ENCODE results near the gene LOXL1. TPM values are rescaled to one million over a fixed set of nuclear protein-coding genes. Genes with fewer than 3 reads are reported as not detected.
"Not testable (repeated sequence)": the region's sequence is repeated elsewhere in the genome, so short reads cannot be mapped to it uniquely, and the experiment has no call there.

The LOXL1 gene
- total RNA-seq, 1 experiment from 2014 or later: 77.4 TPM

DNA sequence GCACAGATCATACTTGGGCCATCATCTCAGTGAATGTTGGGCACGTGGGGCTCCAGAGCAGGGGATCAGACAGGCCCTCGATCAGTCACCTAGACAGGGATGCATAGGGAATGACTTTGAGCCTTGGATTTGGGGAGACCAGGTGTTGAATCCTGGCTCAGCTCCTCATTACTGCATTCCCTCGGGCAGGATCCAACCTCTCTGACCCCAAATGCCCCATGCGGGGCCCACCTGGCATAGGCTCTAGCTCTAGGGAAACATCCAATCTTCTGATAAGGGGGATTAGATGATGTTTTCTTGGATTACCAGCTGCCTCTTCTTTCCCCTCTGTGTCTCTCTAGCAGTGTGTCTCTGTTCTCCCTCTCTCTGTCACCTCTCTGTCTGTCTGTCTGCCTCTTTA, 22.7 kb downstream of the LOXL1 start:
- in situ Hi-C loops (cut with HindIII; ENCODE audit: low sequenced_read_pairs): no loop called here
- no peak for DNase-seq (ENCODE audit: low spot score)

DNA sequence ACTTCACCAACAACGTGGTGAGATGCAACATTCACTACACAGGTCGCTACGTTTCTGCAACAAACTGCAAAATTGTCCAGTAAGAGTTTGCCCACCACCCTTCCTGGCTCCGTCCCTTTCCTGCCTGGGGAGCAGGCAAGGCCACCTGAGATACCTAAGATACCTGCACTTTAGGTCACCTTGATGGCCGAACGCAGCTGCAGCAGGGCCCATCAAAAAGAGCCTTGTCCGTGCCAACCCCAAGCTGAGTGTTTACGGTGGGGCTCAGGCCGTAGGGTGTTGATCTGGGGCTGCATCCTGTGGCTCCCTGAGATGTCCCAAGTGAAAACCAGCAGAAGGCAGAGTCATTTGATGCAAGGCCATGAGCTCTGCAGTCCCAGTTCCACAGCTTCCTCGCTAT, 23.2 kb downstream of the LOXL1 start:
- in situ Hi-C loops (cut with HindIII; ENCODE audit: low sequenced_read_pairs): no loop called here

DNA sequence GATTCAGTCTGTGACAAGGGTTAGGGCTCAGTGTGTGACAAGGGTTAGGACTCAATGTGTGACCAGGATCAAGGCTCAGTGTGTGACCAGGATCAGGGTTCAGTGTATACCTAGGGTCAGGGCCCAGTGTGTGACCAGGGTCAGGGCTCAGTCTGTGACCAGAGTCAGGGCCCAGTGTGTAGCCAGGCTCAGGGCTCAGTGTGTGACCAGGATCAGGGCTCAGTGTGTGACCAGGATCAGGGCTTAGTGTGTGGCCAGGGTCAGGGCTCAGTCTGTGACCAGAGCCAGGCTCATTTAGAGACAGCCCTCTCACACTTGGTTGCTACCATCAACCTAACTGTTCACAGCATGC, 24.2 kb downstream of the LOXL1 start:
- DNase-seq (ENCODE audit: low spot score): no peak
- in situ Hi-C loops (cut with HindIII; ENCODE audit: low sequenced_read_pairs): no loop called here

More for the DNA sequence above, 23.2 kb downstream of the LOXL1 start:
- DNase-seq (ENCODE audit: low spot score): no peak

DNA sequence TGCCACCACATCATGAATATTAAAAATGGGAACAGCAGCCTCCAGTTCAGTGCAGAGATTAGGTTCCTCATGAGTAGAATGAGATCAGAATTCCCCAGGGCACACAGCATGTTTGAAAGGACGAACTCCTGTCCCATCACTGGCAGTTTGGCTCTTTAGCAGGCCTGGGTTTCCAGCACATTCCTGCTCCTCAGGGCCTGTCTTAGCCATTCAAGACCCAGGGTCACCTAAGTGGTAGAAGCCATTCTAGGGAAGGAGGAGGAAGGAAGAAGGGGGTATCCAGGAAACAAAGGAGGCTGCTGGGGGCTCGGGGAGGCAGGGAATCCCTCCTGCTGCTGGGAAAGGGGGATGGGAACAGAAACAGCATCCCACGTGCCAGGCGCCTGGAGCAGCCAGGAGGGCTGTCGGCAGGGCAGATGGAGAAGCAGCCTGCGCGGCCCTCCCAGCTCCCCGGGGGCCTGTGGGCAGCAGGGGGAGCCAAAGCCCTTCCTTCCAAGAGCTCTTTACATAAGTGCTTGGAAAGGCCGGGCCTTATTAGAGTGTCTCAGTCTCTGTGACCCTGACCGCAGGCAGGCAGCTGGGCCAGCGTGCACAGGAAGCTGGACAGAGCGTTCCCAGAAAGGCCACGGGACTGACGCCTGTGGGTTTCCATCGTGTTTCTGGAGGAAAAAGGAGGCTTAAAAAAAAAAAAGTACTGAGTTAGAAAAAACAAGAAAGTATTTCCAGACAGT, 24.7 kb downstream of the LOXL1 start:
- DNase-seq (ENCODE audit: low spot score): peak; percentile 88
- in situ Hi-C loops (cut with HindIII; ENCODE audit: low sequenced_read_pairs): no loop called here

DNA sequence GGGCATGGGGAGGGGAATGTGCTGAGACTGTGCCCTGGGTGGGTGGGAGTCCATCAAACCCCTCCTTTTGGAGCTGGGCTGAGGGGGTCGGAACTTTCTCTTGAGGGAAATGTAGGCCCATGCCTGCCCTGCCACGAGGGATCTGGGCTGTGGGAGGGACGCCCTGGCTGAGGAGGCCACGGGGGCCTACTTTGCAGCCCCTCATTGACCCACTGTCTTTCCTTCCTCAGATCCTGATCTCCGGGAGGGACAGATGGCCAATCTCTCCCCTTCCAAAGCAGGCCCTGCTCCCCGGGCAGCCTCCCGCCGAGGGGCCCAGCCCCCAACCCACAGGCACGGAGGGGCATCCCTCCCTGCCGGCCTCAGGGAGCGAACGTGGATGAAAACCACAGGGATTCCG, 25.3 kb downstream of the LOXL1 start:
- in situ Hi-C loops (cut with HindIII; ENCODE audit: low sequenced_read_pairs): no loop called here
- DNase-seq (ENCODE audit: low spot score): no peak

DNA sequence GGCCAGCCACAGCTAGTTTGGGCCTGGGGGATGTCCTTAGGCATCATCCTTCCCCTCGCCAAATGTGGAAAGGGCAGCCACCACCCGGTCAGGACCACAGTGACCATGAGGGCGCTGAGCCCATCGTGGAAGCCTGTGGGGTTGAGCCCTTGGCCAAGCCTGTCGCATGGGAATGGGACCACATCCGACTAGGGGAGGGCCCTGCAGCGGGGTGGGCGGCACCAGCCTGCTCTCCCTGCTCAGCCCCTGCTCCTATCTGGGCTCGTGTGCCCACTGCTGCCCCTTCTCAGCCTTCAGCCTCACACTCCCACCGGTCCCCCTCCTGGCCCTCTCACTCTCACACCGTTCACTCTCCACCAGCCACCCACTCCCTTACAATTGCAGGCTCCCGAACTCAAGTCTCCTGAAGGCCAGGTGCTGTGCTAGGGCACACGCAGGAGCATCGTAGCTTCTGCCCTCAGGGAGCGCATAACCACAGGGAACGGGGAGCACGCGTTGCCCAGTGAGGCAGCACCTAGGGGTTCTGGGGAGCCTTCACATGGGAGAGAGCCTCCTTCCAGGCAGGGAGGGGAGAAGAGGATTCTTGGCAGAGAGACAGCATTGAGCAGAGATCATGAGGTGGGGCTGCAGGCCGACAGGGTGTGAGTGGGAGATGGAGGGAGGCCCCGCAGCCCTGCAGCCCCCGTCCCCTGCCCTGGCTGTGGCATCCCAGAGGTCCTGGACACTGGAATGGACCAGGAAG, 26.1 kb downstream of the LOXL1 start:
- DNase-seq (ENCODE audit: low spot score): no peak
- in situ Hi-C loops (cut with HindIII; ENCODE audit: low sequenced_read_pairs): no loop called here

DNA sequence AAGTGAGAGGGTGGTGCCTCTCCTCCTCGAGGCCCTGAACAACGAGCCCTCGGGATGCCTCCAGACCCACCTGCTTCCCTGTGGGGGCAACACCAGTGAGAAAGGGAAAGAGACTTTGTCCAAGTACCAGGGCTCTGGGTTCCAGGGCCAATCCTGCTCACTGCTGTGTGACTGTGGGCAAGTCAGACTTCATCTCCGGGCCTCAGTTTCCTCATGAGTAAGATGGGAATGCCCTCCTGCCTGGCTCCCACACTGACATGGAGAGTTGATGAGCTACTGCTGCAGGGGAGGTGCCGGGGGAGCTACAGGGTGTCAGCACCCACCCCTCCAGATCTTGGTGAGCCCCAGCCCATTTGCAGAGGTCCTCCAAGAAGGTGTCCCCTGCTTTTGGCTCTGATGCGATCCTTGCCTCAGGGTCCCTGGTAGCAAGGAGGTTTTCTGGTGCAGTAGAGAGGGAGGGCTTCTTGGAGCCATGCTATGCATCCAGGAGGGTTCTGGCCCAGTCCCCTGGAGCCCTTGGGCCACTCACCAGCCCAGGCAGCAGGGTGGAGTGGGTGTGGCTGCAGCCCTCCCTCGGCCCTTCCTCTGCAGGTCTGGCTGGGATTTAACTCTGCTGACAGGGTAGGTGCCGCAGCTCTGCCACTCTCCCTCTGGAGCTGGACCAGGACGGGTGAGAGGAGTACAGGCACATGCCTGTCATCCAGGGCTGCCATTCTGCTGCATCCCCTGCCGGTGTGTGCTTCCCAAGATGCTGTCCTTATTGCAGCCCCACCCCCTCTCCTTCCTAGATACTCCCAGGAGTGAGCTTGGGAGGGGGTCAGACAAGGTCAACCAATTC, 26.9 kb downstream of the LOXL1 start:
- DNase-seq (ENCODE audit: low spot score): no peak
- in situ Hi-C loops (cut with HindIII; ENCODE audit: low sequenced_read_pairs): no loop called here

DNA sequence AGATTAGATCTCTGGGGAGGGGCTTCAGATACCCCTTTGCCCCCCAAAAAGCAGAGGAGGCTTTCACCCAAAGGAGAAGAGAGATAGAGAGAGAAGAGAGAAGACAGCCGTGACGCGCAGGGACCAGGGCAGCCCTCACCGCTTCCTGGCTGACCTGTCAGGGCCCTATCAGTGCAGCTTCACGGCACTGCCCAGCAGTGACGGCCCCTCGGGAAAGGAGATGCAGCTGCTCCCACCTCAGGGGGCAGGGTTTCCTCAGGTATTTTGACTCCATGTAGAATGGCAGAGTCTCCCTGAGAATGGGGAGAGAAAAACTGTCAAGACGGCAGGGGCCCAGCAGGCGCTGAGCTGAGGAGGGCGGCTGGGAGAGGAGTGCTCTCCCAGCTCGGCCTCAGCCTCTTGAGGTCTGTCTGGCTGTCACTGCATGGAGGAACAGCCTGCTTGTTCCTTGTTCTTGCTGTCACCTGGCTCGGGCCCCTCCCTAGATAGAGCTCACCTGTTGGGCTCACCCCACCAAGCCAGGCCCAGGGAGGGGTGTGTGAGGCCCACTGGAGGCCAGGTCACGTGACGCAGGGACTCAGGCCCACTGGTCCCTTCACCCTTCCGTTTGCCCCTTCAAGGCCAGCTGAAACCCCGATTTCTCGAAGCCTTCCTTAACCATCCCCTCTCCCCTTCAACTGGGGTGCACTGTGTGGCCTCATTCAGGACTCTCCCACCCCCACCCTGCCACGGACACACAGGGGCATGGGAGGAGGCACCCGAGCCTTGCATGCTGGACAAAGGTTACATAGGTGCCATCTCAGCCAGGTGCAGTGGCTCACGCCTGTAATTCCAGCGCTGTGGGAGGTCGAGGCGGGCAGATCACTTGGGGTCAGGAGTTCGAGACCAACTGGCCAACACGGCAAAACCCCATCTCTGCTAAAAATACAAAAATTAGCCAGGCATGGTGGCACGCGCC, 28.2 kb downstream of the LOXL1 start:
- no peak for DNase-seq (ENCODE audit: low spot score)
- in situ Hi-C loops (cut with HindIII; ENCODE audit: low sequenced_read_pairs): no loop called here

DNA sequence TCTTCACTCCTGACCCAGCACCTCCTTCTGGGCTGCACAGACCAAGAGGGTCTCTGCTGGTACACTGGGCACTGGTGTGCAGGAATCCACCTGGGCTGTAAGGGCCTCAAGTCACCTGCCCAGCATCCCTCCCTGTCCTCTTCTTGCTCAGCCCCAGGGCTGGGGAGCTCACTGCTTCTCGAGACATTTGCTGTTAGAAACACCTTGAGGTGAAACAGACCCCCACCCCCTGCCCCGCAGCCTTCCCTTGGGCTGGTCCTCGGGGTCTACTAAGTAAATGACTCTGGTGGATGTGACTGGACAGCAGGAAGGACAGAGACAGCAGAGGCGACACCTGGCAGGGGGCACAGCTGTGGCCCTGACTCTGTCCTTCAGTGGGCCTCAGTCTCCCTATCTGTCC, 29.1 kb downstream of the LOXL1 start:
- no peak for DNase-seq (ENCODE audit: low spot score)
- in situ Hi-C loops (cut with HindIII; ENCODE audit: low sequenced_read_pairs): no loop called here

DNA sequence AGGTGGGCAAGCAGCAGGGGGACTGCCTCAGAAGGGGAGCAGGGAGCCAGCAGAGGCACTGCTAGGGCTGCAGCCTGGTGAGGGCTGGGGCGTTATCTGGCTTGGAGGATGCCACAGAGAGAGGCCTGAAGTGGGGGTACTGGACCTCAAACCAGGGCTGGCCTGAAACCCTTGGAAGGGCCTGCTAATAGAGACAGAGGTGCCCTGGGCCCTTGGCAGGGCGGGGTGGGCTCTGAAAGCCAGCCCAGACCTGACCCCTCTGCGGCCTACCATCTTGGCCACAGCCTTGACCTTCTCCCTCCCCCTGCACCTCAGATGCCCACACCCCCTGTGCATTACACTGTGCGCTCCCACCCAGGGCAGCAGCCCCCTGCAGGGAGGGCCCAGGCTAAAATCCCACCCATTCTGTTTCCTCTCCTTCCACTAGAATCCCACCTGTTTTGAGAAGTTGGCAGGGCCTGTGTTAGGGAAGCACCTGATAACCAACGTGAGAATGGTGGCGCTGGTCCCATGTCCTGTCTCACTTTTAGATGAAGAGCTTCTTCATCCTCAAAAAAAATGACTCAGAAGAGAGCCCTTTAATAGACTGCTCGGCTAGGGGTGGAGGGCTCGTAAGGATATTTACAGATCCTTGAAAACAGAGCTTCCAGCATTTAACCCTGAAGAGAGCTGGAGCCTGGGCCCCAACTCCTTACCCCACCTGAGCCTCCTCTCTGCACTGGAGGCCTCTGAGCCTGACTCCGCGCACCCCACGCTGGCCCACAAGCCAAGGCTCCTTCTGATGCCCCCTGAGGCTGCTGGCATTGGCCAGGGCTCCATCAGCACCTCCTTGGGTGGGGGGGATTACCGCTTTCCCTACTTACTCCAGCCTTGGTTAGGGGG, 29.8 kb downstream of the LOXL1 start:
- in situ Hi-C loops (cut with HindIII; ENCODE audit: low sequenced_read_pairs): no loop called here
- no peak for DNase-seq (ENCODE audit: low spot score)

DNA sequence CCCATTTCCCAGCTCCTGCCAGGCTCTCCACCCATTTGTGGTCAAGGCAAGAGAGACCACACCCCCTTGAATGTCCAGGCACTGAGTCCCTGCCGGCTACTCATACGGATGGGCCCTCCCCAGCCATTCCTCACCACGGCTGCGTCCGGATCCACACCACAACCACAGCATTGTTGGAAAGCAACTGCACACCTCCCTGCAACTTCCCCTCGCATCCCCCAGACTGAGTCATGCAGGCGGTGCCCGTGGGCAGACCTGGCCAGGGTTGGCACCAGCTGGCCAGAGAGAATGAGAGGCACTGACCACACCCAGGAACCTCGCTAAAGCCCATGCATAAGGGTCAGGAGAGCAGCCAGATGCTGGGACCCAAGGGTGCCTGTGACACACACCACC, 30.5 kb downstream of the LOXL1 start:
- DNase-seq (ENCODE audit: low spot score): no peak
- in situ Hi-C loops (cut with HindIII; ENCODE audit: low sequenced_read_pairs): no loop called here

DNA sequence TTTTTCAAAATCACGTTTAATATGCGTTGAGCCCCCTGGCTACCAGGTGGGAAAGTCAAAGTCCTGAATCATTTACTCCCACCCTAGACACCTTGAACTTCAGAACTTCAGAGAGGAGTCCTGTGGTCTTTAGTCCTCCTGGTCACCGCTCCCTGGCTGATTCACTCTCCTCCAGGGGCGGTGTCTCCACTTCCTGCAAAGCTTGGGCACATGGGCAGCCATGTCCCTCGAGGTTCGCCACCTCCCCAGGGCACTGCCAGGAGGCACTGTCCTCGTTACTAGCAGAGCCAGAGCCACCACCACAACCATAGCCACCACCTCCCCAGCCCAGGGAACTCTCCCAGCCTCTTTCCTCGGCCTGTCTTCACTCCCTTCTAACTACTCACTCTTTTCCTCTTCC, 31.0 kb downstream of the LOXL1 start:
- no peak for DNase-seq (ENCODE audit: low spot score)
- in situ Hi-C loops (cut with HindIII; ENCODE audit: low sequenced_read_pairs): no loop called here

DNA sequence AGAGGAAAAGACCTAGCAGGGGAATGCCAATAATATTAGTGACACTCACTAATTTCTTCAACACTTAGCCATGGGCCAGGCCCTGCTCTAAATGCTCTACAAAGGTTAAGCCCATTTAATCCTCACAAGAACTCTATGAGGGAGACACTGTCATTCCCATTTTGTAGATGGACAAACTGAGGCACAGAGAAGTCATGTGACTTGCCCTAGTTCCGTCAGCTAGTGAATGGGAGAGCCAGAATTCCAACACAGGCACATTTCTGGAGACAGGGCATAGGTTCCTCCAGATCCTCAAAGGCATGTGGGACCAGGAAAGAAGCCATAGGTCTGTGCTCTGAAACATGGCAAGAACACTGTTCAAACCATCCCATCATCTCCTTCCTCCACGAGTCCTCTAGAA, 31.5 kb downstream of the LOXL1 start:
- in situ Hi-C loops (cut with HindIII; ENCODE audit: low sequenced_read_pairs): no loop called here
- no peak for DNase-seq (ENCODE audit: low spot score)

DNA sequence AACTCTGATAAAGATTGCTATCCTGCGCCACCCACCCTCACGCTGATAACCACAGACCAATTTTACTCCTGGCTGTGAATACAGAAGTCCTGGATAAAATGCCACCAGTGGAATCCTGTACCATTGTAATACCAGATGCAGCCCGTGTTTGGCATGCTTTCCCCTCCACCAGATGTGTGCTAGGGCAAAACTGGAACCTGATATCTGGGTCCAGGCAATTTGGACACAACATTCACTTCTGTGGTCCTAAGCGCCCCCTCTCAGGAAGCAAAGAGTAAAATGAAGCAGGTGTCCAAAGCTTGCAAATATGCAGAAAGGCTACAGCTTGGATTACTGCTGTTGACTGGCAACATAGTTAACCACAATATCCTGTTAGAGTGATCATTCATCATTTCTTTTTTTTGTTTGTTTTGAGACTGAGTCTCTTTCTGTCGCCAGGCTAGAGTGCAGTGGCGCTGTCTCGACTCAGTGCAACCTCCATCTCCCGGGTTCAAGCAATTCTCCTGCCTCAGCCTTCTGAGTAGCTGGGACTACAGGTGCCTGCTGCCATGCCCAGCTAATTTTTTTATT, 32.8 kb downstream of the LOXL1 start:
- in situ Hi-C loops (cut with HindIII; ENCODE audit: low sequenced_read_pairs): no loop called here
- no peak for DNase-seq (ENCODE audit: low spot score)

DNA sequence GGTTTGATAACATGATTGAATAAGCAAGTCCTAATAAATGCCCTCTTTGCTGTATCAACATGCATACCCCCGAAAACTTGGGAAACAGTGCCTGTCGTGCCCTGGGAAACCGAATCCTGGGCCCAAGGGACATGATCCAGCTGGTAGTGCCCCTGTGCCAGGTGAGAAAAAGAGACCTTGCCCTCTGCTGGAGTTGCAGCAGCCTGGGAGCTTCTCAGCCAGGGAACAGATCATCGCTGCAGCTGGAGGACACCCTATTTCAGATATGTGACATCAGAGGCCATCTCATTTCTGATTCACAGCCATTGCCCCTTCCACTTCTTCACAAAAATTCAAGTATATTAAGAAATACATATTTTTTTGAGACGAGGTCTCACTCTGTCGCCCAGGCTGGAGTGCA, 33.5 kb downstream of the LOXL1 start:
- in situ Hi-C loops (cut with HindIII; ENCODE audit: low sequenced_read_pairs): no loop called here
- no peak for DNase-seq (ENCODE audit: low spot score)

DNA sequence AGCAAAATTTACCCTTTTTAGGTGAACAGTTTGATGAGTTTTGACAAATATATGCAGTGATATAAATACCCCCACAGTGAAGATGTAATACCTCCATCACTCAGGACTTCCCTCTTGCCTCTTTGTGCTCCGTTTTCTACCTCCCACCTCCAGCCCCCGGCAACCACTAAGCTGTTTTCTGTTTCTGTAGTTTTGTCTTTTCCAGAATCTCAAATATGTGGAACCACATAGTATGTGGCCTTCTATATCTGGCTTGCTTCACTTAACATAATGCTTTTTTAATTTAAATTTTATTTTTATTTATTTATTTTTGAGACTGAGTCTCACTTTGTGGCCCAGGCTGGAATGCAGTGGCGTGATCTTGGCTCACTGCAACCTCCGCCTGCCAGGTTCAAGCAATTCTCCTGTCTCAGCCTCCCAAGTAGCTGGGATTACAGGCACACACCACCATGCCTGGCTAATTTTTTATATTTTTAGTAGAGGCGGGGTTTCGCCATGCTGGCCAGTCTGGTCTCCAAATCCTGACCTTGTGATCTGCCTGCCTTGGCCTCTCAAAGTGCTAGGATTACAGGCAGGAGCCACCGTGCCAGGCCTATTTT, 34.3 kb downstream of the LOXL1 start:
- in situ Hi-C loops (cut with HindIII; ENCODE audit: low sequenced_read_pairs): not testable (repeated sequence)

DNA sequence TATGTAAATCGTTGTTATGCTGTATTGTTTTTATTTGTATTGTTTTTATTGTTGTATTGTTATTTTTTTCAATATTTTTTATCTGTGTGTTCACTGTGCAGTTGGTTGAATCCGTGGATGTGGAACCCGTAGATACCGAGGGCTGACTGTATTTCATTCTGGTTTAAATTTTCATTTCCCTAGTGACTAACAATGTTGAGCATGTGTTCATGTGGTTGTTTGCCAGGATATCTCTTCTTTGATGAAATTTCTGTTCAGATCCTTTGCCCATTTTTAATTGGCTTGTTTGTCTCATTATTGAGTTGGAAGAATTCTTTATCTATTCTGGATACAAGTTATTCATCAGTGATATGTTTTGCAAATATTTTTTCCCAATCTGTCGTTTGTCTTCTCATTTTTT, 36.2 kb downstream of the LOXL1 start:
- in situ Hi-C loops (cut with HindIII; ENCODE audit: low sequenced_read_pairs): no loop called here
- DNase-seq (ENCODE audit: low spot score): no peak

More for the DNA sequence above, 34.3 kb downstream of the LOXL1 start:
- not testable (repeated sequence) for DNase-seq (ENCODE audit: low spot score)

DNA sequence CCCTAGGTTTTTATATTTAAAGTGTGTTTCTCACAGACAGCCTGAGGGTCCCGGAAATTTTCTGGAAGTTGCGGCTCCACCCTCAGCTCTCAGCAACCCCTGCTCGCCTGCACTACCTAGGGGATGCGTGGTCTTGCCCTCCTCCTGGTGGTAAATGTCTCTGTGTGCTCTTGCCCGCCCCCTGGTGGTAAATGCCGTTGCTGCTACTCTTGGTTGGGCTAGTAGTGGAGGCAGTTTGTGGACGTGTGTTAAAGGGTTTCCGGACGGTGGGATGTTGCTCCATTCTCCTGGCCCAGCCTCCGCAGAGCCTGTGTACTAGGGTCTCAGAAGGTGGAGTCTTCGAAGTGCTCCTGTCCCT, 38.5 kb downstream of the LOXL1 start:
- in situ Hi-C loops (cut with HindIII; ENCODE audit: low sequenced_read_pairs): no loop called here
- peak; percentile 50 for DNase-seq (ENCODE audit: low spot score)
